Measurements from ENCODE around the gene EHMT1.
"Not testable (repeated sequence)": the region's sequence is repeated elsewhere in the genome, so short reads cannot be mapped to it uniquely, and the experiment has no call there.

The EHMT1 gene

DNA sequence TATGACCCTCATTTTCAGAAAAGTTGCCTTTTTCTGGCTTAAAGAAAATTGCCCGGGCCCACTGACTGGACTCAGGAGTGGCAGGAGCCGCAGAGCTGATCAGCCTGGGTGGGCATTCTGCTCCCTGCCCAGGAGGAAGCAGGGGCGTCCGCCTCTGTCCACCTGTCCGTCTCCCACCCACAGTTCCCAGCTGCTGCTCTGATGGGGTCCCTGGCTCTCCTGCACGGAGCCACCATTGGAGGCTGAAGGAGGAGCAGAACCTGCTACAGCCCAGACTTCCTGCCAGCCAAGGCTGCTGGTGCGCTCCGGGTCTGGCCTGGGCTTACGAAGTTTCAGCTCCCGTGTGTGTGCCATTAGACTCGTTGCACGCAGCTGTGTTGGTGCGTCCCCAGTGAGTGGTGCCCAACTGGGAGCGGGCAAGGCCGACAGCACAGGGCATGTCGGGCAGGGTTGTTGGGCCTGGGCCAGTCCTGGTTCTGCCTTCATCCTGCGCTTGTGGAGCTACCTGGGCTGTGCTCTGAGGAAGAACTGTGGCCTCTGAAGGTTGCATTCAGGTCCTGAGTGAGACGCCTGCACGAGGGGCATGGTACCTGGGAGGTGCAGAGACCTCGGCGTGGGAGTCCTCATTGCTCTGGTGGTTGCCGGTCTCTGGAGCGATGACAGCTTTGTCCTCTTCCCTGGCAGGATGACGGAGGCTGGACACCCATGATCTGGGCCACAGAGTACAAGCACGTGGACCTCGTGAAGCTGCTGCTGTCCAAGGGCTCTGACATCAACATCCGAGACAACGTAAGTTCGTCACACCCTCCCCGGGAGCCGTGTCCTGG is 181.6 kb downstream of the EHMT1 start:
- no peak for DNase-seq (ENCODE audit: low read depth in 2 of 2, low spot score in 1 of 2)

DNA sequence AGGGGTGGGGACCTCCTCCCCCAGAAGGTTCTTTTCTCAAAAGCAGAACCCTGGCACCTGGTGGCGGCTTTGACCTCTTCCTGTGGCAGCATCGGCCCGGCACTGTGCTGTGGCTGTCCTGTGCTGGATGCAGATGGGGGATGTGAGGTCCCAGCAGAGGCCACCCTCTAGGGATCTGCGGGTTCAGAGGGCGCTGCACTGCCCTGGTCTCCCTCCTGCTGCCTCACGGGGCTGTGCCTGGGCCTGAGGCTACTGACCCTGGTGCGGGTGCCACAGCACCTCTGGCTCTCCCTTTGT is 182.2 kb downstream of the EHMT1 start:
- DNase-seq (ENCODE audit: low read depth in 2 of 2, low spot score in 1 of 2): no peak

DNA sequence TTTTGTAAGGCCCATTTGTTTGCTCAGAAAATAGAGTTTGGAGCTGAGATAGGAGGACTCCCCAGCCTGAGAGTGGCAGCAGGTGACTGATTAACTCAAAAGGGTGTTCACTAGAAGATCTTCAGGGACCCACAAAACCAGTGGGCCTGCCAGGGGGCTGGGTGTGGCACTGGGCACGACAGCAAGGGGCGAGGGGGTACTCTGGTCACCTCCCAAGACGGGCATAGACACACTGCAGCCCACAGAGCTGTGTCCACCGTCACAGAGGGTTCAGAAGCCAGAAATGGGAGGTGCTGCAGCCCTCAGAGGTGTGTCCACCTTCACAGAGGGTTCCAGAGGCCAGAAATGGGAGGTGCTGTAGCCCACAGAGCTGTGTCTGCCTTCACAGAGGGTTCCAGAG is 183.2 kb downstream of the EHMT1 start:
- no peak for DNase-seq (ENCODE audit: low read depth in 2 of 2, low spot score in 1 of 2)

DNA sequence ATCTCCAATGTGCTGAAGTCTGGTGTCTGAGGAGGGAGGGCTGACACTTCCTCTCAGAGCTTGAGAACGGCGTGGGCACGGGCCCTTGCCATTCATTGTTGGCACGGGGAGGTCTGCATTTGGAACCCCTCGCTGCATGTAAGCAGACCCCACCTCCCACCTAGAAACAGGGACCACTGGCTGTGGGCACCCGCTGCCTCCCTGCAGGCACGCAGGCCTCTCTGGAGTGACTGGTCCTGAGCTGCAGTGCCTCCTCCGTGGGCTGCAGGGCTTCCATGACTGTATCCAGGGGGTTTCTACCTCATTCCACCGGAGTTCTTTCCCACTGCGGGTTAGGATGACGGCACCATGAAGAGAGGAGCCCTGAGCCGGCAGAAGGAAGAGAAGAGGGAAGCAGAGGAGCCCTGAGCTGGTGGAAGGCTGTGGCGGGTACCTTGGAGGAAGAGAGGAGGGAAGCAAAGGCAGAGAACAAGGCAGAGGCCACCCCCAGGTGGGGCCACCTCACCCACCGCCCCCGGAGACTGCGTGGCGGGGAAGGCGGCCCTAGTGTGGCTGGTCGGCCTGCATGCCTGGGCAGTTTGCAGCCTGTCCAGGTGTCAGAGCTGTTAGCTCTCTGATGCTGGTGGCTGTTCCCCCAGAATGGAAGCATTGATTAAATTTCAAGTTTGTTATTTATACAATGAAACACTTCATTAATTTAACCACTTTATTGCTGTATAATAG is 183.9 kb downstream of the EHMT1 start:
- no peak for DNase-seq (ENCODE audit: low read depth in 2 of 2, low spot score in 1 of 2)

DNA sequence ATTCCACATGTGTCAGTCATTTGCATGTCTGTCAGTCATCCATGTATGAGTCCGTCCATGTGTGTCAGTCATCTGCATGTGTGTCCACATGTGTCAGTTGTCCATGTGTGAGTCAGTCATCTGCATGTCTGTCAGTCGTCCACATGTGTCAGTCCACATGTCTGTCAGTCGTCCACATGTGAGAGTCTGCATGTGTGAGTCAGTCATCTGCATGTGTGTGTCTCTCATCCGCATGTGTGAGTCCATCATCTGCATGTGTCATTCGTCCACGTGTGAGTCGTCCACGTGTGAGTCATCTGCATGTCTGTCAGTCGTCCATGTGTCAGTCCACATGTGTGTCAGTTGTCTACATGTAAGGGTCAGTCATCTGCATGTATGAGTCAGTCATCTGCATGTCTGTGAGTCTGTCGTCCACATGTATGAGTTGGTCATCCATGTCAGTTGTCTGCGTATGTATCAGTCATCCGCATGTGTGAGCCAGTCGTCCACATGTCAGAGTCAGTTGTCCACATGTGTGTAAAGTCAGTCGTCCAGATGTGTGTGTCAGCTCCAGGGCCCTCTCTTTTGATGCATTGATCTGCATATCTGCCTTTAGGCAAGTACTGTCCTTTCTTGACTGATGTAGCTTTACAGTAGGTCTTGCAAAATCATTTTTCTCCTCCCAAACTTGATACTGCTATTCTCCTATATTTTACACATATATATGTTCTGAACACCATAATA is 186.3 kb downstream of the EHMT1 start:
- no peak for DNase-seq (ENCODE audit: low read depth in 2 of 2, low spot score in 1 of 2)

DNA sequence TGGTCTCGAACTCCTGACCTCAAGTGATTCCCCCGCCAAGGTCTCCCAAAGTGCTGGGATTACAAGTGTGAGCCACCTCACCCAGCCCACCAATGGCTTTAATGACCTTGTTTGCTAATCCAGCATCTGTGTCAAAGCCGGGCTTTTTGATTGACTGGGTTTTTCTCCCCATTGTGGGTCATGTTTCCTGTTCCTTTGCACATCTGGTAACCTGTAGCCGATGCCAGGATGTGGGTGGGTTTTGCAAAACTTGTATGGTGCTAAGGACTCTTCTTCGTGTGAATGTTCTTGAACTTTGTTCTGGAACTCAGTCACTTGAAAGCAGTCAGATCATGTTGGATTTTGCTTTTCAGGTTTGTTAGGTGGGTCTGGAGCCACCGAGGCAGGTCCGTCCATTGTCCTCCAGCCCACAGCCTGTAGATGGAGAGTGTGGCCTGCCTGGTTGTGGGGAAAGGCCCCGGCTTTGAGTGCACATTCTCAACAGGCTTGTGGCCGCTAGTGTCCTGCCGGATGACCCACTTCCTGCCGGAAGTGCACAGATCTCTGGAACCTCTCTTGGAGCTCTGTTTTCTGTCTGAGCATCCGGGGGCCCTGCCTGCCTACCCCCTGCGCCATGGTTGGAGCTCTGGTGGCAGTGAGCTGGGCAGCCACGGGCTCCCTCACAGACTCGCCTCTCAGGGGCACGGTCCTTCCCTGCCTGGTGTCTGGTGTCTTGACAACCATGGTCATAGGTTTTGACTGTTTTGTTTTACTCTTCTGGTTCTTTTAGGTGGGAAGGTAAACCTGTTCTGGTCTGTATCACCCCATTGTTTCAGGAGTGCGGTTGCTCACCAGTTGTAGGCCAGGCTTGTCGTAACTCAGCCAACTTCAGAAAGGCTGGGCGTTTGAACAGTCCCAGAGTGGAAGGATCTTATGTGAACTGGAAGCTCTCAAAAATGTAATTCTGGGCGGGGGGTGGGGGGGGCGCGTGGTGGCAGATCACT is 189.2 kb downstream of the EHMT1 start:
- no peak for DNase-seq (ENCODE audit: low read depth in 2 of 2, low spot score in 1 of 2)

DNA sequence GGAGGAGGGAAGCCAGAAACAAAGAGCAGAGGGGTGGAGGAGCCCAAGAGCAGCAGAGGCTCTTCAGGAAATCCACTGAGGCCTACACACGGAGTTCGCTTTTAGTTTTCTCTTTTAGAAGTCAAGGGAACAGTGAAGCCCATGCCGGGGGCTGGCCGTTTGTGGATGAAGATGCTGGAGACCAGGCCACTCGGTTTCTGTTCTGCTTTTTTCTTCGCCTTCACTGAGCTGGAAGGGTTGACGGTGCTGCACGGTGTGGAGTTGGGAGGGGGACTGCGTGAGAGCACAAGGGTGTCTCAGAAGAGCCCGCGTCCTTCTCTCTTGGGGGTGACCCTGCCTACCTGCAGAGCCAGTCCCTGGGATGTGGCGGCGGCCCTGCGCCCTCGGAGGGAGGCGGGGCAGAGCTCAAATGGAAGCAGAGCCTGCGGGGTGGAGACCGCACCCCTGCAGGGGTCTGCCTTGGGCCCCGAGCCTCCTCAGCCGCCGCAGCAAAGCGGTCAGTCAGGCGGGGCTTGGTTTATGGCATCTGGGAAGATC is 190.3 kb downstream of the EHMT1 start:
- DNase-seq (ENCODE audit: low read depth in 2 of 2, low spot score in 1 of 2): no peak

DNA sequence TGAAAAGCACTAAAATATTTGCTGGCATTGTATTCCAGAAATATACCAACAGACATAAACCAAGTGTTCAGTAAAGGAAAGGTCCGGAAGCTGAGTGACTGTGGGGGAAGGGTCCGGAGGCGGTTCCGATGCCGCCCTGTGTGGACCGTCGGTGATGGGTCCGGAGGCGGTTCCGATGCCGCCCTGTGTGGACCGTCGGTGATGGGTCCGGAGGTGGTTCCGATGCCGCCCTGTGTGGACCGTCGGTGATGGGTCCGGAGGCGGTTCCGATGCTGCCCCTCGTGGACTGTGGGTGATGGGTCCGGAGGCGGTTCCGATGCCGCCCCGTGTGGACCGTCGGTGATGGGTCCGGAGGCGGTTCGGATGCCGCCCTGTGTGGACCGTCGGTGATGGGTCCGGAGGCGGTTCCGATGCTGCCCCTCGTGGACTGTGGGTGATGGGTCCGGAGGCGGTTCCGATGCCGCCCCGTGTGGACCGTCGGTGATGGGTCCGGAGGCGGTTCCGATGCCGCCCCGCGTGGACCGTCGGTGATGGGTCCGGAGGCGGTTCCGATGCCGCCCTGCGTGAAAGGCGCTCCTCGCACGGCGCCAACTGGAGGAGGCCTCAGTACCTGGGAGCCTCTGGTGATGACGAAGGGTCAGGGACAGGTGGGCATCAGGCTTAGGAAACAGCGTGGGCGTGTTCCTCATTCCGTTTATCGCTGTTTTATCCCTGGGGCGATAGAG is 191.1 kb downstream of the EHMT1 start:
- not testable (repeated sequence) for DNase-seq (ENCODE audit: low read depth in 2 of 2, low spot score in 1 of 2)

DNA sequence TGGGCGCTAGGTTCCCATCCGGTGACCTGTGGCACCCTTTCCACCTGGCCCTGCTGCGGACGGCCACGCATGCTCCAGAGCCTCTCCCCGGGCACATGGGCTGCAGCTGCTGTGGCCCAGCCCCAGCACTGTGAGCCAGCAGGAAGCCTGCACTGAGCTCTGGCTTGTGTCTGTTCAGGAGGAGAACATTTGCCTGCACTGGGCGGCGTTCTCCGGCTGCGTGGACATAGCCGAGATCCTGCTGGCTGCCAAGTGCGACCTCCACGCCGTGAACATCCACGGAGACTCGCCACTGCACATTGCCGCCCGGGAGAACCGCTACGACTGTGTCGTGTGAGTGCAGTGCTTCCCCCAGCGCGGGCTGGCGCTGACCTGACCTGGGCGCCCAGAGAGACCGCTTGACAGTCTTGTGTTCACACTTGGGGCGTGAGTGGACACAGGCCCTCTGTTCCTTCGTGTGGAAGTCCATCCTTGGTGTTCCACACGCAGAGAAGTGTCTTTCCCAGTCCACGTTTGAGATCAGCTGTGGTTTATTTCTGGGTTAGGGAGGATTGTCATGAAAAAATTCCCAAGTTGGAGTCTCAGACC is 192.6 kb downstream of the EHMT1 start:
- no peak for DNase-seq (ENCODE audit: low read depth in 2 of 2, low spot score in 1 of 2)

DNA sequence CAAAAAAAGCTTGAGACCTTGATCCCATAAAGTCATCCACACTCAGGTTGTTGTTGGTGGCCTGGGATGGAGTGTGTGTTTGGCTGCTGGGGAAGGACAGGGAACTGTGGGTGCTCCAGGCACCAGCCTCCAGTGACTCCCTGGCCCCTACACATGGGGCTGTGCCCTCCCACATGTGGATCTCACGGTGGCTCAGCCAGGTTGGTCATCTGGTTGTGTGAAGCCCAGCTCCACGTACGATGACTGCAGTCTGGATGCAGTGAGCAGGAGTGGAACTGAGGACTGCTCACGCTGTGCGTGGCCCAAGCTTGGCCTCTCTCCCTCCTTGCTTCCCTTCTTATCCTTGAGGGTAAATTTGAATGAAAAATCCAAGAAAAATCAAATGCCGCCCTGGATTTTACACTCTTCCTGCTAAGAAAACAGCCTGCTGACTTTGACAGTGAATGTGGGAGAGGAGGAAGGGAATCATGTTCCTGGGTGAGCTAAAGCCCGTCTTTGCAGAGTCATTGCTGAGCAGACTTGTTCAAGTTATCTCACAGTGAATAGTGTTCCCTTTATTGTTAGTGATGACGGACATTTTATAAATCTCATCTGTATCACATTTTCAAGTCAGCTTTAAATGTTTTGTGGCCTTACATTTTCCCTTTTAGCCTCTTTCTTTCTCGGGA is 193.7 kb downstream of the EHMT1 start:
- no peak for DNase-seq (ENCODE audit: low read depth in 2 of 2, low spot score in 1 of 2)

DNA sequence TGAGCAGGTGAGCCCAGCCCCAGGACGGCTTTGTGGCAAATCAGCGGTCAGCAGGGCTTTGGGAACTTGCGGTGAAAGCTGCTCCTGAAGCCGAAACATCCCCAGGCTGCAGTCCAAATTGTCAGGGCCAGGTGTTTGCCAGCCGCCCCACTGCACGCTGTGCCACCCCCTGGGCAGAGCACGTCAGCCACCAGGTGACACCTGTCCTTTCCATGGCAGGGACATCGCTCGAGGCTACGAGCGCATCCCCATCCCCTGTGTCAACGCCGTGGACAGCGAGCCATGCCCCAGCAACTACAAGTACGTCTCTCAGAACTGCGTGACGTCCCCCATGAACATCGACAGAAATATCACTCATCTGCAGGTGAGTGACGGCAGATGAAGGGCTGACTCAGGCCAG is 194.4 kb downstream of the EHMT1 start:
- DNase-seq (ENCODE audit: low read depth in 2 of 2, low spot score in 1 of 2): no peak

DNA sequence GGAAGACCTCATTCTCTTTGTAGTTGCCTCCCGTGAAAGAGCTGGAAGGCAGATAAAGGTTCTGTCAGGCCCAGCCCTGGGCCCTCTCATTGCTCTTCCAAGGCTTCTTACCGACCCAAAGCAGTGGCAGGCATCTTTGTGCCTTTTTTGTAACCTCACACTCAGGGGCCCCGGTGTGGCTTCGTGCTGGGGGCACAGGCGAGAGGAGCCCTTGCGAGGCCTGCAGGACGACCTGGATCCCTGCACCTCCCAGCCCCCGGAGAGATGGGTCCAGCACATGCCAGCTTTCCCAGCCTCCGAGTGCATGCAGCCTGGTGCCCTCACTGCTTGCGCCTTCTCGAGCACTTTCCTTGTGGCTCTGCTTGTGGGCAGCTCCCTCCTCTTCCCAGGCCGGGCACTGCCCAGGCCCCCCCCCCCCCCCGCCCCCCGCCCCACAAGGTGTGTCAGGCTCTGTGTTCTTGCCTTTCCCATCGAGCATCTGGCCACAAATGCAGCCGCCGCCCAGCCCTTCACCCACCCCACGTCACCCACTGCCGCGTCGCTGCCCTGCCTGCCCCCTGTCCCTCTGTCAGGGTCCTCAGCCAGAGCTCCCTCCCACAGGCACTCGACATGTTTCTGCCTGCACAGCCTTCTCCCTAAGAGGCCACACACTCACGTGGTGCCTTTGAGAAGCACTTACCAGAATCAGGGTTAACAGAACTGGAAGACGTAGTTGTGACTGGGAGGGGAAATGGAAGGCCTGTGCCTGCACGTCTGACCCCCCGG is 195.0 kb downstream of the EHMT1 start:
- DNase-seq (ENCODE audit: low read depth in 2 of 2, low spot score in 1 of 2): no peak

DNA sequence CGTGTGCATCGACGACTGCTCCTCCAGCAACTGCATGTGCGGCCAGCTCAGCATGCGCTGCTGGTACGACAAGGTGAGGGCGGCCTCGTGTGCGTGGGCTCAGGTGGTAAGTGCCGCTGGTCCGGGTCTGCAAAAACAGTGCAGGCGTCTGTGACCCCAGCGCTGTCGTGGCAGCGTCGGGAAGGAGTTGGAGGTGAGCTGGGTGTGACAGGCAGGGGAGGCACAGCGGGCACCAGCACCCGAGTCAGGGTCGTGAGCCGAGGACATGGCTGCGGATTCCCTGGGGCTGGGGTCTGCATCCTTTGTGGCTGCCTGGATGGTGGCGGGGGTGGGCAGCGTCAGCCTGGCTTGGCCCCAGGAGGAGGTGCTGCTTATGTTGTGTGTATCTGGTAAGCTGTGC is 195.6 kb downstream of the EHMT1 start:
- DNase-seq (ENCODE audit: low read depth in 2 of 2, low spot score in 1 of 2): no peak

DNA sequence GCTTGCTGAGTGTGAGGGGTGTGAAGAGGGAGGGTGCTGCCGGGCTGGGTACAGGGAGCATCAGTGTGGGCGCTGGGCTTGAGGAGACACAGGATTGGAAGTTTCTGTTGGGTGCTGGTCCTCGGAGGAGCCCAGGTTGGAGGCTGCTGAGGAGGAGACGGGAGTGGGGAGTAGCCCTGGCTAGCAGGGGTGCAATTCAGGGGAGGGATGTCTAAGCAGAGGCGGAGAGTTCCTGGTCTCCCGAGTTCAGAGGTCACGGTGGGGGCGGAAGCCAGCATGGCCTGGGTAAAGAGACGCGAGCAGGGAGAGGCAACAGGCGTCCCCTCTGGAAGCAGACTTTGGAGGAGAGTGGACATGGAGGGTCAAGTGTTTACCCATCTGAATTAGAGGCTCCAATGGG is 196.0 kb downstream of the EHMT1 start:
- DNase-seq (ENCODE audit: low read depth in 2 of 2, low spot score in 1 of 2): no peak

DNA sequence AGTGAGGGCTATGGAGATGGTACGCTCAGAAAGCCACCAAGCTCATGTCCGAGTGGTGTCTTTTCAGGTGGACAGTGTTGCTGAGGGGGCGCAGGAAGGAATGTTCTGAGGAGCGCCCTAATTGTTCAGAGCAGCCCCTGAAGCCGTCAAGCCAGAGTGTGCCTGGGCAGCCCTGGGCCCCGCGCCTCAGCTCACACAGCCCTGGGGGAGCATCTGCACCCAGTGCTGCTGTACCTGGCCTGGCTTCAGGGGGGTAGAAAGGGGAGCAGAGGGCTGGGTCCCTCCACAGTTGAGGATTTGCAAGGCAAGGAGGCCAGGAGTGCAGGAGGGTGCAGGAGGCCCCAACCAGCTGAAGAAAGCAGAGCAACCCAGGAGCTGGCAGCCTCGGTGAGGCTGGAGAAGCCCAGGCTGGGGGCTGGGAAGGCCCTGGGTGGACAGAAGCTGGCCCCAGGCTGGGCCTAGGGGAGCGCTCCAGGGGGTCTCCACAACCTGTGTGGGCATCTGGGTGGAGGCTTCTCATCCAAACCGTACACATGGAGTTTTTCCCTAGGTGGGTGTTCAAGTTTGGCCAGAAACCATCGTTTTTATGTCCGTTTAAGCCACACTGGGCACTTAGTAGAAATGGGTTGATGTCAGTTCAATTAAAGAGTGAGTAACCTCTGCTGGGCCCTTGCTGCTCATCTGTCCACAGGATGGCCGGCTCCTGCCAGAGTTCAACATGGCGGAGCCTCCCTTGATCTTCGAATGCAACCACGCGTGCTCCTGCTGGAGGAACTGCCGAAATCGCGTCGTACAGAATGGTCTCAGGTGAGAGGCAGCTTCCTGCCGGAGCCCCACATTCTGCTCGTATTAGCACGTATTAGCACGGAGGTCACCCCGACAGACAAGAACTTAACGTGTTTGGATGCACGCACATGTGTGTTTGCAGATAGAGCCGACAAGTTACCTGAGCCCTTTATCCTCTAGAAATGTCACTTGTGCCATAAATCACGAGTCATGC is 196.8 kb downstream of the EHMT1 start:
- DNase-seq (ENCODE audit: low read depth in 2 of 2, low spot score in 1 of 2): no peak

DNA sequence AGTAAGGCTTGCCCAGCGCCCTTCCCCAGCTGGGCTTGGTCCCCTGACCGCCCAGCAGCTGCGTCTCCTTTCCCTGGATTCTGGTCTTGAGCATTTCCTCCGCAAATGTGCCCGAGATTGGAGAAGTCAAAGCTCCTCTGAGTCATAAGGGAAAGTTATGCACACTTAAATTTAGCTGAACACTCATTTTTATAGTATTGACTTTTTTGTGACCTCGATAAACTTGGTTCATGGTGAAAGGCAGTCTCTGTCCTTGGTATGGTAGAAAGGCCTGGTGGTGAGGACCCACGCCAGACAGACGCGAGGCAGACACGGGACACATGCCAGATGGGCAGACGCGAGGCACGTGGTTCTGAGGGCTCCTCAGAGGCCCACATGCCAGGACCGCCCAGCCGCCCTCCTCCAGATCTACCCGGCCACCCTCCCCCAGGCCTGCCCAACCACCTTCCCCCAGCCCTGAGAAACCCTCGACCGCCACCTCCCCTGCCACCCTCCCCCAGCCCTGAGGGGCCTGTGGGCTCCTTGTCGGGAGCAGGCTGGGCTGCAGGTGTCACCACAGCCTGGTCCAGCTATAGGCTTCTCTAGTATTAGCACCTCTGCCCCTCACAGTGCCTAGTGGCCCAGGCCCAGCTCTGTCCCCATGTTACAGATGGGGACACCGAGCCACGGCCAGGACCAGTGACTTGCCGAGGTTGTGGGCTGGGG is 197.9 kb downstream of the EHMT1 start:
- no peak for DNase-seq (ENCODE audit: low read depth in 2 of 2, low spot score in 1 of 2)

Measured in stimulated activated CD8-positive, alpha-beta memory T cell treated with anti-CD3 and anti-CD28 coated beads, Interleukin-4, amount 100 ng/mL, for 1 hour (primary cell).